ENCODE data around the gene TP53BP2.
"Not testable (repeated sequence)": the region's sequence is repeated elsewhere in the genome, so short reads cannot be mapped to it uniquely, and the experiment has no call there.

TP53BP2 gene

DNA sequence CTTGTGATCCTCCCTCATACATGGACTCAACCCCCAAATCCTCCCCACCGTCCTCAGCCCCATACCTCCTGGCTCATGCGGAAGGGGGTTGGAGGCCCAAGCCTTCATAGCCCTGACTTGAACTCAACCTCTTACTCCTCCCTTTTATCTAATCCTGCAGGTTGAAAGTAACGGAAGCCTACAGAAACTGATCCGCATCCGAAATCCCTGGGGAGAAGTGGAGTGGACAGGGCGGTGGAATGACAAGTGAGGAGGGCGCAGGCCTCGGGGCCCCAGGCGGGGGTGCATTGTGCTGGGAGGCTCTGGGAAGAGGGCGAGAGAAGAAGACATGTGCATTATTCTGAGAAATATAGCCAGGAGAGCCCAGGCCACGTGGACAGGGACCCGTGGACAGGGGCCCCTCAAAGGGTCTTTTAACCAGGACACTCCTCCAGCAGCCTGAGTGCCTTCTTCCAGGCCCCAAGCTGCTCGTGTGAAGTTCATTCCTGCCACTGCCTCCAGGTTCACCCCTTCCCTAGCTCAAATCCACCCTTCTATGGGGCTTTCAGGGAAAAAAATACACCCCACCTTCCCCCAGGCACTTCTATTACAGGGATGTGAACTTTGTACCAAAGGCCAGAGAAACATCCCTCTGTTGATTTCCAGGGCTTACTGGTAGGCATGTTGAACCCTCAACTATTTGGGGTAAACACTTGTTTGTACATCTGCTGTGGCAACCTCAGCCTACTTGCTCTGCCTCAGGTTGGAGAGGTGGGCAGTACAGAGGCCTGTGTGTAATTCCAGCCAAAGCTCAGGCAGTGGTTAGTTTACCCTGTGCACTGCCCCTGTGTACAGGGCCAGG is 94.8 kb downstream of the TP53BP2 start:
- Histone ChIP-seq H3K36me3 (peaks cover 96% of the 10 kb centered on the region), H3K4me2 (no peak overlapping the region), H3K4me3 (no peak overlapping the region), H4K20me1 (no peaks in the 10 kb centered on the region), H3K9ac (no peak overlapping the region), H3K4me1 (no peaks in the 10 kb centered on the region), H3K27me3 (no peaks in the 10 kb centered on the region), H3K9me3 (no peaks in the 10 kb centered on the region), H3K27ac (no peak overlapping the region)
- no peak for TF ChIP-seq Cebpa-rat (IDR thresholded peaks at IDR 0.05)

DNA sequence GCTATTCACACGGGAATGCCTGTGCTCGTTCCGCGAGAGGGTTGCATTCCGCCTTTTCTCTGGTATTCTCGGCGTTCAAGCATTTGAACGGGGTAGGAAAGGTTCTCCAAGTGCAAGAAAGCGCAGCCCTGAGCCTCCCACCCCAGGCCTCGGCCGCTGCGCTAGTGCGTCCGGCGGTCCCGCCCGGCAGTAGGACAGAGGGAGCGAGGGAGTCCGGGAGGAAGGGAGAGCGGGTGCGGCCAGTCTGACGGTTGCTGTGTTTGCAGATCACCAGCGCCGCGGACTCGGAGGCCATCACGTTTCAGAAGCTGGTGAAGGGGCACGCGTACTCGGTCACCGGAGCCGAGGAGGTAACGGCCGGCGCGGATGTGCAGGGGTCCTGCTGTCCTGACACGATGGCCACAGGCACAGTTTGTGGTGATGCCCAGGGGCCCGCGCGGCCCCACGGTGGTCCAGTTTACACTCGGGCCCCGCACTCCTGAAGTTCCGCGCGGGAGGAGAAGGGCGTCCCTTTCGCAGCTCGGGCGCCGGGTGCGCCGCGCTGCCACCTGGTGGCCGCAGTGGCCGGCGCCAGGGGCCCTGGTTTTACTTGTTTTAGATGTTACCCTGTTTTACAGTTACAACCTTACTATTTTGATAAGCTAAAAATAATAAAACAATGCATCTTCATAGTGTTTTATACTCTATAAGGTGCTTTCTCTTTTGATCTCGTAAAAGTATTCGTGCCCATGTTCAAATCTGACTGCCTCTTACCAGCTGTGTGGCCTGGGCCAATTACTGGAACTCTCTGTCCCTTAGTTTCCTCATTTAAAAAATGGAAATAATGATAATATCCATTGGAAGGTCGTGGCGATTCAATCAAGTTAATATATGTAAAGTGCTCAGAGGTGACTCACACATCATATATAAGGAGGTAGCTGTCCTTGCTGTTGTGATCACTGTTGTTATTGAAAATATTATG is 96.7 kb downstream of the TP53BP2 start:
- Histone ChIP-seq H3K9ac (no peak overlapping the region), H3K4me3 (no peak overlapping the region), H3K4me1 (no peaks in the 10 kb centered on the region), H4K20me1 (no peaks in the 10 kb centered on the region), H3K4me2 (peak overlapping the region; percentile 52), H3K36me3 (peaks cover 95% of the 10 kb centered on the region), H3K27me3 (no peaks in the 10 kb centered on the region), H3K9me3 (no peaks in the 10 kb centered on the region), H3K27ac (no peak overlapping the region)
- no peak for TF ChIP-seq Cebpa-rat (IDR thresholded peaks at IDR 0.05)

GRCh38 chr1:223748405-223748772 is 97.4 kb downstream of the TP53BP2 start:
- Histone ChIP-seq H3K4me3 (no peak overlapping the region), H4K20me1 (no peaks in the 10 kb centered on the region), H3K27ac (no peak overlapping the region), H3K4me2 (no peak overlapping the region), H3K4me1 (no peaks in the 10 kb centered on the region), H3K9me3 (no peaks in the 10 kb centered on the region), H3K27me3 (no peaks in the 10 kb centered on the region), H3K9ac (no peak overlapping the region), H3K36me3 (peaks cover 91% of the 10 kb centered on the region)
- no peak for TF ChIP-seq Cebpa-rat (IDR thresholded peaks at IDR 0.05)

DNA sequence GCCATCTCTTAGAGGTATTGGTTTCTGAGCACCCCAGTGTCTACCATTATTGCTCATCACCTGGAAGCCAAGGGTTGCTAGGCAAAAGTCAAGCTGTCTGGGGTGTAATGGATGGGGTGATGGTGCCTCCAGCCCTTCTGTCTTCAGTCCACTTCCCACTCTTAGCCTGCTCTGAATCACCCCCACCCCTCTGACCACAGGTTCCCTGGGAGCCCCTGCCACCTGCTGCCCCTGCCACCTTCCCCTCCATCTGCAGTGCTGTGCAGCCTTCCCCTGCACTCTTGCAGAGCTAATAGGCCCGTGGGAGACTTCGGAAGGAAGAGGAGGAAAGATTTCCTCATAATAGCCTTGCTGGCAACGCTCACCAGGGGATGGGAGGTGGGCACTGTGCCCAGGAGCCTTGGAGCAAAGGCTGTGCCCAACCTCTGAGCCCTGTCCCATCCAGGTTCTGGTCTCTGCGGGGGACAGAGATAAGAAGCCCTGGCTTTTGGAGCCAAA is 97.9 kb downstream of the TP53BP2 start:
- H3K36me3 ChIP-seq, result peaks cover 86% of the 10 kb centered on the region
- no peaks in the 10 kb centered on the region for H4K20me1 ChIP-seq
- no peak overlapping the region for H3K4me2 ChIP-seq
- no peak overlapping the region for H3K4me3 ChIP-seq
- no peak overlapping the region for H3K27ac ChIP-seq
- no peak overlapping the region for H3K9ac ChIP-seq
- H3K9me3 ChIP-seq, result no peaks in the 10 kb centered on the region
- TF ChIP-seq Cebpa-rat (IDR thresholded peaks at IDR 0.05), result no peak
- no peaks in the 10 kb centered on the region for H3K27me3 ChIP-seq
- no peaks in the 10 kb centered on the region for H3K4me1 ChIP-seq

GRCh38 chr1:223745731-223746130 is 100.0 kb downstream of the TP53BP2 start:
- Histone ChIP-seq H4K20me1 (no peaks in the 10 kb centered on the region), H3K9ac (no peak overlapping the region), H3K27me3 (no peaks in the 10 kb centered on the region), H3K4me1 (no peaks in the 10 kb centered on the region), H3K4me3 (no peak overlapping the region), H3K27ac (no peak overlapping the region), H3K36me3 (peaks cover 65% of the 10 kb centered on the region), H3K9me3 (no peaks in the 10 kb centered on the region), H3K4me2 (no peak overlapping the region)
- no peak for TF ChIP-seq Cebpa-rat (IDR thresholded peaks at IDR 0.05)

DNA sequence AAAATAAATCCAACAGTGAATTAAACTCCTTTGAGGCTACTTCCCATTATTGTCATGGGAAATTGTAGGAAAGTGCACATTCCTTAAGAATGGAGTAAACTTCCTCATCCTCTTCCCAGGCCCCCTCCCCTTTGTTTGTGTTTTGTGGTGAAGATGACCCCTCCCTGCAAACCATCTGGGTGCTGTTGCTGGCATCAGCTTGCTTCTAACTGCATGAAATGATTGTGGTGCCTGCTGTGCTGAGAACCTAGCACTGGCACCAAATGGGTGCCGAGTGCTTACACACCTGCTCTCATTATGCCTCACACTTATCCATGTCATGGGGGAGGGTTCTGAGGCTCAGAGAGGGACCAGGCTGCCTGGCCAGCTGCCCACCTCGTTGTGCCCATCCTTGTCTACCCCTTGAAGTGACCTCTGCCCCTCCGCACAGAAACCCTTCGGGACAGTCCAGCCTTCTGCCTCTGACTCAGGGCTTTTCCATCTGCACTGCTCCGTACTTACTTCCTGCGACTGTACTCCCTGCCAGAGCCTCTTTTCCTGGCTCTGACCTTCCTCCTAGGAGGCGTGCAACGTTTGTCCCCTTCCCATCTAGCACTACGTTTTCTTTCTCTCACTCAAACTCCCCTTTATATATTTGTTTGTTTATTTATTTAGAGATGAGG is 102.8 kb downstream of the TP53BP2 start:
- TF ChIP-seq Cebpa-rat (IDR thresholded peaks at IDR 0.05), result no peak
- H4K20me1 ChIP-seq, result no peaks in the 10 kb centered on the region
- no peaks in the 10 kb centered on the region for H3K9me3 ChIP-seq
- peaks cover 56% of the 10 kb centered on the region for H3K36me3 ChIP-seq
- H3K4me1 ChIP-seq, result no peaks in the 10 kb centered on the region
- no peak overlapping the region for H3K9ac ChIP-seq
- no peak overlapping the region for H3K4me2 ChIP-seq
- H3K4me3 ChIP-seq, result no peak overlapping the region
- no peak overlapping the region for H3K27ac ChIP-seq
- no peaks in the 10 kb centered on the region for H3K27me3 ChIP-seq

GRCh38 chr1:223741861-223742260 is 103.9 kb downstream of the TP53BP2 start:
- Histone ChIP-seq H3K4me3 (no peak overlapping the region), H3K4me2 (no peak overlapping the region), H4K20me1 (no peaks in the 10 kb centered on the region), H3K4me1 (no peaks in the 10 kb centered on the region), H3K9ac (no peak overlapping the region), H3K9me3 (no peaks in the 10 kb centered on the region), H3K27ac (no peak overlapping the region), H3K36me3 (peaks cover 45% of the 10 kb centered on the region), H3K27me3 (no peaks in the 10 kb centered on the region)
- TF ChIP-seq Cebpa-rat (IDR thresholded peaks at IDR 0.05), result no peak

GRCh38 chr1:223740038-223740736 is 105.6 kb downstream of the TP53BP2 start:
- not testable (repeated sequence) for H3K4me3 ChIP-seq, H3K27ac ChIP-seq, H3K27me3 ChIP-seq, H3K9me3 ChIP-seq, H4K20me1 ChIP-seq, H3K9ac ChIP-seq, H3K4me1 ChIP-seq, H3K4me2 ChIP-seq
- H3K36me3 ChIP-seq, result peaks cover 29% of the 10 kb centered on the region

- H4K20me1 ChIP-seq, result no peaks in the 10 kb centered on the region
- TF ChIP-seq Cebpa-rat (IDR thresholded peaks at IDR 0.05), result no peak
- no peak overlapping the region for H3K27ac ChIP-seq
- no peak overlapping the region for H3K4me3 ChIP-seq
- H3K9me3 ChIP-seq, result no peaks in the 10 kb centered on the region
- no peaks in the 10 kb centered on the region for H3K4me1 ChIP-seq
- no peak overlapping the region for H3K9ac ChIP-seq
- H3K36me3 ChIP-seq, result peaks cover 23% of the 10 kb centered on the region; the same call in 1 of the 2 replicates
- H3K4me2 ChIP-seq, result no peak overlapping the region
- H3K27me3 ChIP-seq, result no peaks in the 10 kb centered on the region
Observed at GRCh38 chr1:223739366-223740037, 106.2 kb downstream of the TP53BP2 start.

All from BLaER1 (cell line).